Fibroblast of skin of left quadriceps (primary cell): ENCODE data around the gene WDR87.

Experiments
- DNase-seq, 2 experiments: peaks; one replicate each; pipeline ENCODE4 v3.0.0-alpha.2; 2013; ENCODE audit warnings: low read depth in 2 of 2

Gene WDR87

GRCh38 chr19:37905946-37906868 lies at the start of gene WDR87:
Gene WDR87 (minus strand): TSS chr19:37906594. CDS start chr19:37898239, 8,355 bp downstream.
- DNase-seq = no peak

- no peak for DNase-seq
Measured at GRCh38 chr19:37955986-37956385, 49.6 kb upstream of the WDR87 start.

DNA sequence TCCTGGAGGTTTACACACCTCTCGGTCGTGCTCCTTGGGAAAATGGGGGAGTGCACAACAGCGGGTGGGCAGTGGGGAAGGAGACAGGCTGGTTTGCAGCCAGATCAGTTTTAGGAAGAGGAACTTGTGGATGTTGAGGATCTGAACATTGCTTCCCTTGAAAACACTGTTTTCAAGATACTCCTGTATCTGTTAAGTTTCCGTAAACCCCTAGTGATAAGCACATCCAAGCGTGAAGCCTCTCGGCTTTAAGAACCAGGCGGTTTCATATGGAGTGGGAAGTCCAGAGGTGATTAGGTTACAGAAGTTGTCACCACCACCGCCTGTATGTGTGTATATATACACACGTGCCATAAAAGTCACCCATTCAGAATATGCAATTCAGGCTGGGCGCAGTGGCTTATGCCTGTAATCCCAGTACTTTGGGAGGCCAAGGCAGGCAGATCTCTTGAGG lies 48.1 kb upstream of the WDR87 start:
- DNase-seq = no peak

DNA sequence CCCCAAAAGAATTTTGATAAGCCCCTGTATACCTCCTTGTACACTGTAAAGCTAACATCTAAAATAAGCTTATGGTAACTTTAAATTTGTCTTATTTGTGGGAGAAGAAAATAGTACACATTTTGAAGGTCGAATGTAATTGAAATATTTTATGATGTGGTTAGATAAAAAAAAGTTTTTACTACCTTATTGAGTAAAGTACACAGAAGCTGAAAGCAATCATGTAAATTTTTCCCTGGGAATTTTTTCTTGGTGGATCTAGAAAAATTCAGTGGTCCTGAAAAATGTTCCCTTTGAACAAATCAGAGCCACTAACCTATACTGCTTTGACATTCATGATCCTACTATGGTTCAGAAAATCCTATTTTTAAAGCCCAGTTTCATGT lies 47.5 kb upstream of the WDR87 start:
- no peak for DNase-seq

- DNase-seq = no peak
Measured at GRCh38 chr19:37953171-37953917, 47.0 kb upstream of the WDR87 start.

GRCh38 chr19:37951816-37952210 lies 45.4 kb upstream of the WDR87 start:
- DNase-seq = no peak

DNA sequence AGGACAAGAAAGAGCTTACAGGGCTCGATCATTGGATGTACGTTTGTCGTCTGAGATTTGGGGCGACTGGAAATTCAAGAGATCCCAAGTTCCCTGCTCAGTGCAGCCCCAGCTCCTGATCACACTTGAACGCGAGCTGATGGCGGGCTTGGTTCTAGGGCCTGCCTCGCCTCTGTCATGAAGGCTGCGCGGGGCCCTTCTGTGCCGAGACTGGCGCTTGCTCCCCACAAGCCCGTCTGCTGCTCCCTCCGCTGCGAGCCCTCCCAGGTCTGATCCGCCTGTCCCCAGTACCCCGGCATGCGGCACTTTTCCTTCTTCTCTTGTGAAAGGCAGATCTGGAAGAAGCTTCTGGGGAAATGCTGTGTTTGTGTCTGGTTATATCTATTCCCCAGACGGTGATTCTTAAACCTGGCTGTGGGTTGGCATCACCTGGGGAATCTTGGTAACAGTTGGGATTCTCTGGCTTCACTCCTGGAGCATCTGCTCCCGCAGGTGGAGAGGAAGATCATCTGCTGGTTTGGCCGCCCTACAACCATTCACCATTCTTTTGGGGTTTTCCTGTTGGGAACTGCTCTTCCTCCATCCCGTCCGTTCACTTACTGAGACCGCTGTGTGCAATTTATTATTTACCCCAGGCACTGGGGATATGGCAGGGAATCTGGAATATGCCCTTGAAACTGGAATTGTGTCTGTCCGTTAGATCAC lies 44.2 kb upstream of the WDR87 start:
- DNase-seq = no peak

DNA sequence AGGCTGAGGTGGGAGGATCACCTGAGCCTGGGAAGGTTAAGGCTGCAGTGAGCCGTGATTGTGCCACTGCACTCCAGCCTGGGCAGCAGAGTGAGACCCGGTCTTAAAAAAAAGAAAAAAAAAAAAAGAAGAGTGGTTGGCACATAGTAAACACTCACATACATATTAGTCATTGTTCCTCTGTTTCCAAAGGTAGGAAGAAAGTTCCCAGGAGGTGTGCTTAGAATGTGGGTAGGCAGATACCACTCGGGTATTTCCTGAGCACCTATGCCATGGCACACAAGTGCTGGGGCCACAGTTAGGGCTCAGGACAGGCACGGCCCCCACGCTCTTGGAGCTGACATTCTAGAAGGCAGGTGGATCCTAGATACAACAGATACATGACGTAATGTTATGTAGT lies 42.0 kb upstream of the WDR87 start:
- DNase-seq = no peak

GRCh38 chr19:37947778-37948177 lies 41.4 kb upstream of the WDR87 start:
- DNase-seq = no peak

DNA sequence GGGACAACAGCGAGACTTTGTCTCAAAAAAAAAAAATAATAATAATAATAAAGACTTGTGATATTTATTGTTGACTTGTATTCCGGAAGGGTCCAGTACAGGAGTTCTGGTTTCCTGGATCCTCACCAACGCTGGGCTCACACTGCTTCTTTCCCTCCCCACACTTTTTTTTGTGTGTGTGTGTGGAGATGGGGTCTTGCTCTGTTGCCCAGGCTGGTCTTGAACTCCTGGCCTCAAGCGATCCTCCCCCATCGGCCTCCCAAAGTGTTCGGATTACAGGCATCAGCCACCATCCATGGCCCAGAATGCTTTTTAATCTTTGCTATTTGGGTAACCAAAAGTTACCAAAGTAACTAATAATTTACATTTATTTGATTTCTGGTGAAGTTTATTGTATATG lies 39.7 kb upstream of the WDR87 start:
- DNase-seq = no peak

DNA sequence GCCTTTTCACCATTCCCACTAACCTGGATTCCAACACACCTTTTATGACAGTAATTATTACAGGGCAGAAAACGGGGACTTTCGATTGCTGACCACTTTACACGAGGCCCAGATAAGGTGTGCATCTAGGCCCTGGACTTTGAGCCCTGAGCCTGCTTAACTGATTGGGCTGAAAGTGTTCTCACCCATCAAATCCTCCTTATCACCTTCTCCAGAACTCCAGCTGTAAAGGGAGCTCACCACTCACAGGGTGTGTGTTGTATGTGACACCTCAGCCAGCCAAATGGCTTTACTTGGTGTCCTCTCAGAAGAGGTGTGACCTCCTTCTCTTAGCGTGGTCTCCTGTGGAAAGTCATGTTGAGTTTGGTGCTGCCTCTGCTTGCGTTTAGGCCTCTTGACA lies 37.1 kb upstream of the WDR87 start:
- no peak for DNase-seq

DNA sequence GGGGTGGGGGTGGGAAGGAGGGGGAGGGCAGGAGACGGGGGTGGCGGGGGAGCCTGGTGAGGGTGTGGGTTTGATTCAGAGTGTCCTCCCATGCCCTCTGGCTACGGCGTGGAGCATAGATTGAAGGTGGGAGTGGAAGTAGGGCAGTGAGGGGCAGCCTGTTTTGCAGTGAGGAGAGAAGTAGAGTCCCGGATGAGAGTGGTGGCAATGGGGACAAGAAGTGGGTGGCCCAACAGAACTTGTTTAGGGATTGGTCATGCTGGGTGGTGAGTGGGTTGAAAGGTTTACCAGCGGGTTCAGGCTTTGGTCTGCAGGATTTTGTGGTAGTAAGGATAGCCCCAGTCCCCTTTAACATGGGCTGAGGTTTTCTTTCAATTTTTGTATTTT lies 36.1 kb upstream of the WDR87 start:
- DNase-seq = no peak

GRCh38 chr19:37941782-37942515 lies 35.6 kb upstream of the WDR87 start:
- DNase-seq = no peak

DNA sequence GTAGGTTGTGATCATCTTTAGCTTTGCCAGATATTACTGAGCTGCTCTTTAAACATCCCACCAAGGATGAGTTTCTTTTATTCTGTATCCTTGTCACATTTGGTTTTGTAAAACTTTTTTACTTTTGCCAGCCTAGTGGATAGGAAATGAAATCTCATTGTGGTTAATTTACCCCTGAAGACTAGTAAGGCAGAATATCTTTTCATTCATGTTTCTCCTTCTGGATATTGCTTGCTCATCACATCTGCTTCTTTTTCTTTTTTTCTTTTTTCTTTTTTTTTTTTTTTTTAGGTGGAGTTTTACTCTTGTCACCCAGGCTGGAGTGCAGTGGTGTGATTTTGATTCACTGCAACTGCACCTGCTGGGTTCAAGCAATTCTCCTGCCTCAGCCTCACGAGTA lies 32.0 kb upstream of the WDR87 start:
- DNase-seq = no peak

DNA sequence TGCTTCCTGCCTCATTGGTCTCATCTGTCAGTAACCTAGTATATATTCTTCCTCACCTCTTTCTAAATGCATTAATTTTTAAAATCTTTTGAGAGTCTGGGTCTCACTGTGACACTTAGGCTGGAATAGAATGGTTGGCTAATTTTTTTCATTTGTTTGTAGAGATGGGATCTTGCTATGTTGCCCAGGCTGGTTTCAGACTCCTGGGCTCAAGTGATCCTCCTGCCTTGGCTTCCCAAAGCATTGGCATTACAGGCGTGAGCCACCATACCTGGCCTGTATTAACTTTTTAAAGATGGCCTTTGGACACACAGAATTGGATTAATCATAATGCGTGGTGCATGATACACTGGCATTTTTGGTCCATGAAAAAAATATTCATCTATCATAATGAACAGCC lies 30.5 kb upstream of the WDR87 start:
- DNase-seq = no peak

GRCh38 chr19:37936166-37936565 lies 29.8 kb upstream of the WDR87 start:
- DNase-seq = no peak

GRCh38 chr19:37935341-37935740 lies 28.9 kb upstream of the WDR87 start:
- no peak for DNase-seq

DNA sequence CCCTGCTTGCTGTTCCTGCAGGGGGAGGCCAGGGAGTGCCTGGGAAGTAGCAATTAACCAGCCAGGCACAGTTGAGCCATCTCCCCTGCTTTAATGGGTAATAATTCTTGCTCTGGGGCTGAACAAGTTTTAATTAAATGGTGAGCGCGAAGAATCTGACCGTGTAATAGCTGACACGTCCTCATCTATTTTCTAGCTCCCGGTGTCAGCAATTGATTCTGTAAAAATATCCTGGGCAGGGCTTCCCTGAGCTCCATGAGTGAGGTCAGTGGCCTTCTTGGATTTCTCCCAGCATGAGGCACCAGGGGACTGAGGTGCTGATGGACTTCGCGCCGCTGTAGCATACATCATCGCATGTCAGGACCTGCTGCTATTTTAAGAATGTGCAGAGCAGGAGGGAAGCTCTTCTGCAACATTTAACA lies 27.6 kb upstream of the WDR87 start:
- DNase-seq = peak; percentile 45 to 58

DNA sequence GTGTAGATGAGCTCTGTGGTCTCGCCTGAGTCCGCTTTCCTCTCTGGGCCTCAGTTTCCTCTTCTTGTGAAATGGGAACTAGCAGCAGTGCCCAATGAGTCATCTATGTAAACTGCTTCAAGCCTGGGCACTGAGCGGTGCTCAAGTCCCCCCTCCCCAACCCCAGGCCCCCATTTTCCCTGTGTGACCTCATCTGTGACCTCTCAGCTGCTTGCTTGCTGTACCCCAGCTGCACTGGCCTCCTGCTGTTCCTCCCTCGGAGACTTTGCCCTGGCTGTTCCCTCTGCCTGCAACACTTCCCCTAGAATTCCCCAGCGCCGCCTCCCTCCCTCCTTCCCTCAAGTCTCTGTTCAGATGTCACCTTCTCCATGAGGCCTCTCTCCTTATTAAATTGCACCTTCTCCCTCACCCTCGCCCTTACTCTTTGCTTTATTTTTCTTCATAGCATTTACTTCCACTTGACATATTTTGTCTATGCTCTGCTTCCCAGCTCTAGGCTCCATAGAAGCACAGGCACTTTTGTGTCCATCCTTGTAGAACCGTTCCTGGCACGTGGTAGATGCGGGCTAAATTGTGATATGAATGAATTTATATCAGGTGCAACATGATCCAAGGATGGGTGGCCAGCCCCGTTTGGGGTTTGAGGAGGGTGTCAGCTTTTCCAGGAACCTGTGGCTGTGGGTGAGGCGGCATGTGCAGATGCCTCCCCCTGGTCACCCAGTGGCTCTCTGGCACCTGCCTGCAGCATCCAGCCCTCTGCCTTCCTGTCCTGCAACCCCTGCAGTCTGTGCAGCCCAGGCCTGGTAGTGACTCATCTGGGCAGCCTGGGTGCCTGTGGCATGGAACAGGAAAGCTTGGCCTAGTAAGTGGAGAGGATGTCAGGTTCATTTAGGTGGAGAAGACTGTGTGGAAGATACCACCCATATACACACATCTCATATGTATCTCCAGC lies 26.9 kb upstream of the WDR87 start:
- no peak for DNase-seq

GRCh38 chr19:37931881-37932655 lies 25.7 kb upstream of the WDR87 start:
- no peak for DNase-seq
